ENCODE measurements around the gene TCEA2.
A peak's percentile ranks its signal among the peaks of the same experiment; 100 is the strongest.
"Not testable (repeated sequence)": the region's sequence is repeated elsewhere in the genome, so short reads cannot be mapped to it uniquely, and the experiment has no call there.

TCEA2 gene

DNA sequence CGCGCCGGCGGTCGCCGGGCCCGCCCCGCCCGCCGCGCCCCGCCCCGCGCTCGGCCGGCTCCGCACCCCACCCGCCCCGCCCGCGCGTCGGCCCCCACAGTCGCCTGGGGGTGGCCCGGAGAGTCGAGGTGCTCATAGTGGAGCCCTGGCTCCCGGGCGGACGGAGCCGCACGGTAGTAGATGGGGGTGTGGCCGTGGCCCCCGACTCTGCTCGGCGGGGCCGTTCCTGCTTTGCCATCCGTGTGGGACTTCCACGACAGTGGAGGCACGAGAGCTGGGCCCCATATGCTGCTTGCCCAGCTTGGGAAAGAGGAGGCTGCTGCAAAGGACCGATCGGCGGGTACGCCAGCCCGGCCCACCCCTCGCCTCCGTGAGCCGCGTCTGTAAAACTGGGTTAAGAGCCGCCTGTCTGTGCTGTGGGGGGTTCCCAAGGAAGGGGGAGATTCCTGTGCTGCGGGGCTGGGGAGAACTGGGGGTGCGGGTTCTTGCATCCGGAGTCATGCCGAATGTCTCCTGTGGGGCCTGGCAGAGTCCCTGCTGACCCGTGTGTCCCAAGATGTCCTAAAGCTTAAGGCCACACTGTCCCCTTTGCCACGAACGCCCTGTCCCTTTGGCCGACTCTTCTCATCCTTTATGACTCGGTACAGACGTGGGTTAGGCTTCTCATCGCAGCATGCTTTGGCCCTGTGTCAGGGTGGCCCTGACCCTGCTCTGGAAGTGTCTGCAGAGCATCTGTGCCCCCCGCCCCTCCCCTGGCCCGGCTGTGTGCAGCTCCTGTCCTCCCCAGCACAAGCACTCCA lies 17.2 kb downstream of the TCEA2 start, which contains the start of gene OPRL1:
Gene OPRL1 (plus strand): TSS at position 70 of the 800 bp plus-strand sequence. CDS start 12,639 bp downstream, outside the sequence.
- DNase-seq, result no peak

DNA sequence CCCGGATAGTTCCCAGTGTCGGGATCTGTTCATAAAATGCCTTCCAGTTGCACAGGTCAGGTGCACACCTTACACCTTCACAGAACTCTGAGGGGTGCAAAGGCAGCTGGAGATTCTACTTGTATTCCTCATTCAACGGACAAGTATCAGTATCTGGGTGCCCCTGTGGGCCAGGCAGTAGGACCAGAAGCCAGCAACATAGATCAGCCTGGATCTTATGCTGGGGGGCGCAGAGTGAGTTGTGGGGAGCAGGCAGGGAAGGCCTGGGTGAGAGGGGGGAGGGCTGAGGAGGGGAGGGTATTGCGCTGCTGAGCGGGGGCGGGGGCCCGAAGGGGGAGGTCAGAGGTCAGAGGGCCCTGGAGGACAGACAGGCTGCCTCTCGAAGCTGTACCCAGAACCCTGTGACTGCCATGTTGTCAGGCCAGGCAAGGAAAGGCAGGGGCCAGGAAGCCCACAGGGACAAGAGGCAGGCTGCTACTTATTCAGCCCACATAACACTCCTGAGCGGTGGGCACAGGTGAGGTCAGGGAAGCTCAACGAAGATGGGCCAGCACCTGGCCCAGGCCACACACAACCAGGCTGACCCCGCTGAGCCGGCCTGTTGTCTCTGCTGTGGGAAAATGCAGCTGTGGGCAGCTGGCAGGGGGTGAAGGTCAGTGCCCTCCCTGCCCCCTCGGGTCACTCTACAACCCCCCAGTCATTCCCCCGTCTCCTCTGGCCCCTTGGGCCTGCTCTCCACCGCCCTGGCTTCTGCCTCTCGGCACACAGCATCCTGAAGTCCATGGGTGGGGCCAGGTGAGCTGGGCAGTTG lies 18.0 kb downstream of the TCEA2 start:
- DNase-seq, result no peak

DNA sequence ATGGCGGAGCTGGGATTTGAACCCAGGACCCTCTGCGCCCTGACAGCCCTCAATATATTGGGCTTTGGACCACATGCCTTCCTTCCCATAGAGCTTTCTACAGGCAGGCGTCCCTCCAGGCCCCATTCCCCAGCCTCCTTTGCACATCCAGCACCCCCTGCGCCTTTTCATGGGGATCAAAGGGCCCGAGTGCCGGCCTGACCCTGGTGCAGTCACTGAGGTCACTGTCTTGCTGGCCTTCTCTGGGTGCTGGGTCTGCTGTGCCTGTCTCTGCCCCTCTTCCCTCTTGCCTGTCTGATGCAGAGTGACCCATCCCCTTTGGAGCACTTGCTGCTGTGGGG lies 18.6 kb downstream of the TCEA2 start:
- no peak for DNase-seq

DNA sequence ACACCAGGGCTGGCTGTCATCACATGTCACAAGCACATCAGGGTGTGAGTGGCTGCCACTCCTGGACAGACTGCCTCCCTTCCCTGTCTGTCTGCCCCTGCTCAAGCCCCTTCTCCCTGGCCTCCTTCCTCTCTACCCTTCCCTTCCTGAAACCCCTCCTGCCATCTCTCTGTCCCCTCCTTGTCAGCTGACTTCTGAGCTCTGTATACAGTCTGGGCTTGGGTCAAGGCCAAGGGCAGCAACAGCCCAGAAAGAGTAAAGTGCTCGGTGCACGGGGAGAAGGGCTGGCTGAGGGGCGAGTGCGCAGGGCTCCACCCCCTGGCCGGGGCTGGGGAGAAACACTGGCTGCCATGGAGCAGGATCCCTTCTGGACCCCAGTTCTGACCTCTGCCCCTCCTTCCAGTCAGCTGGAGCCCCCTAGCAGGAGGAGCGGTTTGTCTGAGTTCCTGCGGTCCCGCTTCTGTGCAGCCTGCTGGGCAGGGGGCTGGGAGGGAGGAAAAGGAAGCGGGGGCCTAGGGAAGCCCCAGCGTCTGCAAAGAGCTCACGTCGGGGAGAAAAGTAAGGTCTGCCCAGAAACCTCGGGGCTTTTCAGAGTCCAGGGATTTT lies 19.2 kb downstream of the TCEA2 start:
- DNase-seq, result no peak

DNA sequence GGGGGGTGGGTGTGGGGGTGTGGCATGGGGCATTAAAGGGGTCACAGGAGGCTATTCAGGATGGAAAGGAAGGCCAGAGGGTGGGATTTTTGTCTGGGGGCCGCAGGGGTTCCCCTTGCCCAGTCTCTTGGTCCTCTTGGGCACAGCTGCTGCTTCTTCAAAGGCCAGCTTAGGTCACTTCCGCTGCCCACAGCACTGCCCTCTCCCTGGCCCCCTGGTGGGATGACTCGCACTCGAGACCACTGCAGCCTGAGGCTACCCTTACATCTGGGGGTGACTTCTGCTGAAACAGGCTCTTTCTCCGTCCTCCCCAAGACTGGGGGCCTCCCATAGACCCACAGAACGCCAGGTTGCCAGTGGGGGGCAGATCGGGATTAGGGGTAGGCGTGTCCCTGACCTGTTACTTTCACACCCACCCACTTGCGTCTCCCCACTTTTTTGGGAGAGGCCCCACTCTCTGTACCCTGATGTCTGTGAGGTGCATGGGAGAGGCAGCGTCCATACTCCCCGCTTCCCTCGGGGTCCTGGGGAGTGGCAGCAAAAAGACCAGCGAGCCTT lies 19.9 kb downstream of the TCEA2 start:
- DNase-seq, result peak; percentile 36

DNA sequence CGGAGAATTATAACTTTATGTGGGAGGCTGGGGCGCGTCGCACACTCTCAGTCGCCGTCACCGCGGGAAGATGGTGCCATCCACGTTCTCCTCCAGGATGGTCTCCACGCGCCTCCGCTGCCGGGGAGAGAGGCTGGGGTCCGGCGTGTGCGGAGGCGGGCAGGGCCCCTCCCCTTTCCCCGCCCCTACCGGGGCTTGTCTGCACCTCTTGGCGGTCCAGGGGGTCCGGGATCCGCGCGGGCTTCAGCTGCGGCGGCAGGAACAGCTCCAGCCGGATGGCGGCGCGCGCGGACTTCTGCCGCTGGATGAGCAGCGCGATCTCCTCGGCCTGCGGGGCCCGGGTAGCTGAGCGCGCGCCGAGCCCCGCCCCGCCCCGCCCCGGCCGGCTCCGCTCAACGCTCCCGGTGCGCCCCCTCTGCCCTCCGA lies 20.4 kb downstream of the TCEA2 start:
- peak; percentile 77 for DNase-seq

DNA sequence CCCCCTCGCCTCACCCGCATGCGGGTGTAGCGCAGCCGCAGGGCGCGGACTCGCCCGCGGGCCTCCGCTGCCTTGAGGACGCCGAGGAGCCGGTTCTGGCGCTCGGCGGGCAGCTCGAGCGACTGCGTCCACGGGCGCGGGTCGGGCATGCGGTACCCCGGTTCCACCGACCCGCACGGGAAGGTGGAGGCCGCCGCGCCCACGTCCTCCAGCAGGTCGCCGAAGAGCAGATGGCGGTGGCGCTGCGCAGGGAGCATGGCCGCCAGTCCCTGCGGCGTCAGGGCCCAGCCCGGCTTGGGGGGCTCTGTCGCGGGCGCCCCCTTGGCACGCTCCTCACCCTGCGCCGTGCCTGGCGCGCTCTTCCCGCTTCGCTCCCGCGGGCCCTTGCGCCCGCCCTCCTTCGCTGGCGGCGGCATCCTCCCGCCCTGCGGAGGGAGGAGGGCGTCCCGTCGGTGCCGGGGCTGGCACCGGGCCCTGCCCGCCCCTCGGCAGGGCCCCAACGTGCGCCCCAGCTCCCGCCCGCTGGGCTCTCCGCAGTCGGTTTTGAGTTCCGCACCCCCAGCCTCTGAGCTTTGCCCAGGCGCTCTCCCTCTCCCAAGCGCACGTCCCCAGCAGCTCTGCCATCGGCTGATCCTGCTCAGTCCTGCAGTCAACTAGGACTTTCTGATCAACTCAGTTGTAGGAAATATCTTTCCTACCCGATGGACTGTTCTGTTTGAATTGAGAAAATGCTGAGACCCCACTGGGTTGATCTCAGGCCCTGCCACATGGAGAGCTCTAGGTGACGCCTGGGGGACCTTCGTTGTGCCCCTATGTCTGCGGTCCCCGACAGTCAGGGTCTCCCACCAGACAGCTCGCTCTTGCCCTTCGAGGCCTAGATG lies 21.0 kb downstream of the TCEA2 start, which contains the start of gene LKAAEAR1:
Gene LKAAEAR1 (minus strand): TSS at position 595 of the 881 bp plus-strand sequence. CDS start 179 bp downstream, at position 416.
- no peak for DNase-seq

DNA sequence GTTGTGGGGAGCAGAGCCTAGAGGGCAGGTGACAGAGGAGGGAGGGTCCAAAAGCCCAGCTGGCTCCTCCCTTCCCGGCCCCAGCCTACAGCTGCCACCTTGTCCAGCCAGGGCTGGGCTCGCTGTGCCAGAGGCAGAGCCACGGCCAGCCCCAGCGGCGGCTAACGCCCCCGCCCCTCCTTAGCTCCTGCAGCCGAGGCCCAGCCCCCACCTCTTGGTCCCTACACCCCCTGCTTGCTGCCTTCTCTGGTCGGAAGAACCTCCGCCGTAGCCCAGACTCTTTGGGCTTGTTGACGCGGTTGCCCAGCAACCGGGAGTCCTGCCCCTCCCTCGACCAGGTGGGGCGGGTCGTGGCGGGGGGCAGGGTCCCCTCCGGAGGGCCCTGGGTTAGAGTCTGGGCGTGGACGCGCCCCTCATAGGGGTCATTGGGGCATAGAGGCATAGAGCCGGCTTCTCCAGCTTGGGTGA lies 21.7 kb downstream of the TCEA2 start:
- DNase-seq, result no peak

DNA sequence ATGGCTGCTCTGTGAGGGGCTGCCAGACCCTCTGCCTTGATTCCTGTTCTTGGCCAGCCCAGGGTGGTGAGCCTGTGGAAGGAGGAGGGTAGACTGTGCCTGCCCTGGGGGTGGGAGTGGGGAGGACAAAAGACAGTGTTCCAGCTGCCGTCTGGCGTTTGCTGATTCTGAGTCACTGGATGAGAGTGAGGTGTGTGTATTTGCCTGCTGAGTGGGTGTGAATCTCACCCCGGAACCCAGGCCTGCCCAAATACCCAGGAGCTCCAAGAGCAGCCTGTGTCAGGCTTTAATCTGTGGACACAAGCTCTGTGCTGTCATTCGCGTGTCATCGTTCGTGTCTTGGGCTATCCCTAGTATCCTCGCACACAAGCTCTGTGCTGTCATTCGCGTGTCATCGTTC lies 23.8 kb downstream of the TCEA2 start:
- no peak for DNase-seq

DNA sequence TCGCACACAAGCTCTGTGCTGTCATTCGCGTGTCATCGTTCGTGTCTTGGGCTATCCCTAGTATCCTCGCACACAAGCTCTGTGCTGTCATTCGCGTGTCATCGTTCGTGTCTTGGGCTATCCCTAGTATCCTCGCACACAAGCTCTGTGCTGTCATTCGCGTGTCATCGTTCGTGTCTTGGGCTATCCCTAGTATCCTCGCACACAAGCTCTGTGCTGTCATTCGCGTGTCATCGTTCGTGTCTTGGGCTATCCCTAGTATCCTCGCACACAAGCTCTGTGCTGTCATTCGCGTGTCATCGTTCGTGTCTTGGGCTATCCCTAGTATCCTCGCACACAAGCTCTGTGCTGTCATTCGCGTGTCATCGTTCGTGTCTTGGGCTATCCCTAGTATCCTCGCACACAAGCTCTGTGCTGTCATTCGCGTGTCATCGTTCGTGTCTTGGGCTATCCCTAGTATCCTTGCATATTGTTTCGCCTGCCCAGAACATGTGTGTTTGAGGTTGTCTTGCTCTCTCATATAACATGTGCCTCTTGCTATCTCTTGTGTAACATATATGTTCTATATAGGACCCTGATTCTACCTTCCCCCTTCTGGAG lies 24.3 kb downstream of the TCEA2 start:
- not testable (repeated sequence) for DNase-seq

DNA sequence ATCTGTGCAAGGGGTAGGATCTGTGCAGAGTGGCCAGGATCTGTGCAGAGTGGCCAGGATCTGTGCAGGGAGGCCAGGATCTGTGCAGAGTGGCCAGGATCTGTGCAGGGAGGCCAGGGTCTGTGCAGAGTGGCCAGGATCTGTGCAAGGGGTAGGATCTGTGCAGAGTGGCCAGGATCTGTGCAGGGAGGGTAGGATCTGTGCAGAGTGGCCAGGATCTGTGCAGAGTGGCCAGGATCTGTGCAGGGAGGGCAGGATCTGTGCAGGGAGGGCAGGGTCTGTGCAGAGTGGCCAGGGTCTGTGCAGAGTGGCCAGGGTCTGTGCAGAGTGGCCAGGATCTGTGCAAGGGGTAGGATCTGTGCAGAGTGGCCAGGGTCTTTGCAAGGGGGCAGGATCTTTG lies 25.6 kb downstream of the TCEA2 start:
- not testable (repeated sequence) for DNase-seq

DNA sequence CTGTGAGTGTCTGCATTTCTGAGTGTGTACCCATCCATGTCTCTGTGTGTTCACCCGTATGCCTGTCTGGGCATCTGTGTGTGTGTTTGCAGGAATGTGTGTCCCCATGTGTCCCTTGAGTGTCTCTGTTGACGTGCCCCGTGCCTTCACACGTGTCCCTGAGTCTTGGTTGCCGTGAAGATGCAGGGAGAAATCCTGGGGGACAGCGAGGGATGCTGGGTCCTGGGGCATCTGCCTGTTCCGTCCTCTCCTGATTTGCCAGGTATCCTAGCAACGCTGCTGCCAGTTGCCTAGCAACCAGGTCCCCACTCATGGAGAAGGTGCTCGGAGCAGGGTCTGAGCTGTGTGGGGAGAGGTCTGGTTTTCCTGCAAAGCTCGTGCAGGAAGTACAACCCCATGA lies 27.2 kb downstream of the TCEA2 start:
- DNase-seq, result no peak

DNA sequence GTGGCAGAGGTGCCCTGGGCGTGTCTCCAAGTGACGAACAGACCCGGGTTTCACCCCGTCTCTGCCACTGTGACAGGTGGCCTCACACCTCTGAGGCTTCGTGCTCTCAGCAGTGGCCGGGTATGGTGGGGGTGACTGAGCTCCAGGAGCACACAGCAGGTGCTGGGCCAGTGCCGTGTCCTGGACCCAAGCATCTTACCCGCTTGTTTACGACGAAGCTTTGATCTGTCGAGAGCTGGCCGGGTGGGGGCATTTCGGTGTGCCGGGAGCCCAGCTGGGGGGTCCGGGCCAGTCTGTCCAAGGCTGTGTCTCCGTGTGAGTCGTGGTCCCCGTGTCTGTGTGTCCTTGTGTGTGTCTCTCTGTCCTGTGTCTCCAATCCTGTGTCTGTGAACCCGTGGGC lies 28.3 kb downstream of the TCEA2 start:
- DNase-seq, result no peak

DNA sequence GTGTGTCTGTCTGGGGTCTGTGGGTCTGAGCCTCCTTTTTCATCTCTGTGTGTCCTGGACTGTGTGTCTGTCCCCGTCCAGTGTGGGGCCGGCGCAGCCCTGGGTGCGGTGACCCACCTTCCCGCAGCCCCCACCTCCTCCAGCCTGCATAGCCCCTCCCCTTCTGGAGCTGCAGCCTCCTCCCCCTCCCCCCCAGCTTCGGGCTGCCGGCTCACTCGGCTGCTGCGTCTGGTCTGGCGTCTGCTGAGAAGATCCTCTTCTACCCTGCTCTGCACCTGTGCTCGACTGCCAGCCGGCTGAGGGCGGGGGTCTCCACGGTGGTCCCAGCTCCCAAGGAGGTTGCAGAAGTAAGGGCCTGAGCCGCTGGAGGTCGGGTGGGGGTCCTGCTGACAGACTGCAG lies 28.8 kb downstream of the TCEA2 start:
- no peak for DNase-seq

DNA sequence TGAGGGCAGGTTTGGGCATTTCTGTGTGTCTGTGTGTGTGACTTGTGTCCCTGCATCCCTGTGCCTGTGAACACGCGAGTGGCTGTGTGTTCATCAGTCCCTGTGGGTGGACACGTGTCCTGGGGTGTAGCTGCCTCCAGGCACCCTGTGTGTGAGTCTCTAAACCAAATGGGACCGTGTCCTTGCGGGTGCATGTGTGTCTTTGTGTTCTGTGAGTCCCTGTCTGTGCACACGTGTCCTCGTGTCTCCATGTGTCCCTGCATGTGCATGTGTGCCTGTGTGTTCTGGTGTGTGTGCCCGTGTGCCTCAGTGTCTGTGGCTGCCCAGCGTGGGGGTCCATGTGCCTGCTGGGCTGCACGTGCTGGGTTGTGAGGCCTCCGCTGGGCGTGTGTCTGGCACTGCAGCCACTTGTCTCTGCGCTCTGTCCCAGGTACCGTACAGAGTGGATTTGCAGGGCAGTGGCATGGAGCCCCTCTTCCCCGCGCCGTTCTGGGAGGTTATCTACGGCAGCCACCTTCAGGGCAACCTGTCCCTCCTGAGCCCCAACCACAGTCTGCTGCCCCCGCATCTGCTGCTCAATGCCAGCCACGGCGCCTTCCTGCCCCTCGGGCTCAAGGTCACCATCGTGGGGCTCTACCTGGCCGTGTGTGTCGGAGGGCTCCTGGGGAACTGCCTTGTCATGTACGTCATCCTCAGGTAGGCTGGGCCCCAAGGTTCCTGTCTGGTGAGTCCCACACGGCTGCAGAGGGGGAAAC lies 29.4 kb downstream of the TCEA2 start:
- no peak for DNase-seq

DNA sequence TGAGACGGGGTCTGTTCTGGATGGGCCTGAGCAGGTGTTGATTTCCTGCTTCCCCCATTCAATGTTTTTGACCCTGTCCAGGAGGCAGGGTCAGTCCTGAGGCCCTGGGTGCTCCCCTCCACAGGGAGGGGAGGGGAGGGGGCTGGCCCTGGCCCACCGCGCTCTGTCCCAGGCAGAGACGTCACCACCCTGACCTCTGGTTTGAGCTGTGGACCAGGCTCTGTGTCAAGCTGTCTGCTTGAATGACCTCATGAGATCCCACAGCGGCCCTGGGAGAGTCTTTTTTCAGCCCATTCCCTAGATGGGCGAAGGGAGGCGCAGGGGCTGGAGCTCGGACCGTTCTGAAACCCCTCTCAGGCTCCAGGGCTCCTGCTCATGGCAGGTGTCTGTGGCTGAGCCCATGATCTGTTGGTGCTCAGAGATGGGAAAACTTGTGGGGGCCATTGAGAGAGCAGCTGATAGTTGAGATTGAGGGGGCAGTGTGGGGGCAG lies 30.1 kb downstream of the TCEA2 start:
- no peak for DNase-seq

DNA sequence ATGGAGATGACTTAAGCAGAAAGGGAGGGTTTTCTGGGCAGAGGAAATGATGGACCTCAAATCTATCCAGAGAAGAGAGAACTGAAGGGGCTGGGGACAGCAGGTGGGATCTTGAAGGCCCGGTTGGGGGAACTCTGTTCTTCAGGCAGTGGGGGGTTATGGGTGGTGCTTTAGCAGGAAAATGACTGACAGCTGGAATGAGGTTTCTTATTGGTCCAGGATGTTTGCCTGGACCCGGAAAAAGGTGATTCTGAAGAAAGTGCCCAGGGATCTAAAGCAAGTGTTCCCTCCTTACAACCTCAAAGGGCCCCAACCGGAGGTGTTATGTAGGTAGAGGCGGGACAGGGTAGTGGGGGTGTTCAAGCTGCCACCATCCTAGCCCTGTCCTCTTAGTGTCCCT lies 32.5 kb downstream of the TCEA2 start:
- no peak for DNase-seq

DNA sequence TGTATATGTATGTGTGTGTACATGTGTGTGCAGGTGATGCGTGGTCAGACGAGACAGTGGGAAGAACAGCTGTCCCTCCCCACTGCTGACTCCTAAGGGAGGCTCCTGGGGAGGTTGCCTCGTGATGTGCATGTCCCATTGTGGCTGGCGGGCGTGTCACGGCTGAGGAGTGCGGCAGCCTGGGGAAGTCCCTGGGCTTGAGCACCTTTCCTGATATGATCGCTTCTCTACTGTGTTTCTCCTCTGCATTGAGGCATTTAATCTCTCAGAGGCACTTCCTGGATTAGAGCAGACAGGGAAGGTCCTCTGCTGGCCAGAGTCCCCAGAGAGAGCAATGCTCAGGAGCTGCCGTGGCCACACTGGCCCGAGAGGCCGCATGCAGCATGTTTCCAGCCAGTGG lies 32.9 kb downstream of the TCEA2 start:
- no peak for DNase-seq

DNA sequence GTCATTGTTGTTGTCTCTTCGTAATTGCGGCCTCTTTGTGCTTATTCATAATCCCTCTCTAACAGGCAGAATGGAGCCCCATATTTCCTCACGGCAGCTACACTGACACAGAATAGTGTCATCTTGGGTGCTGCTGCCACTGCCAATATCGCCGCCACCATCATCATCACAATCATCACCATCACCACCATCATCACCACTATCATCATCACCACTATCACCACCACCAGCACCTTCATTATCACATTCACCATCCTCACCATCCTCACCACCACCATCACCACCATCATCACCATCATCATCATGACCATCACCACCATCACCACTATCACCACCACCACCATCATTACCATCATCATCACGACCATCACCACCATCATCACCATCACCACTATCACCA lies 33.5 kb downstream of the TCEA2 start:
- DNase-seq, result no peak

DNA sequence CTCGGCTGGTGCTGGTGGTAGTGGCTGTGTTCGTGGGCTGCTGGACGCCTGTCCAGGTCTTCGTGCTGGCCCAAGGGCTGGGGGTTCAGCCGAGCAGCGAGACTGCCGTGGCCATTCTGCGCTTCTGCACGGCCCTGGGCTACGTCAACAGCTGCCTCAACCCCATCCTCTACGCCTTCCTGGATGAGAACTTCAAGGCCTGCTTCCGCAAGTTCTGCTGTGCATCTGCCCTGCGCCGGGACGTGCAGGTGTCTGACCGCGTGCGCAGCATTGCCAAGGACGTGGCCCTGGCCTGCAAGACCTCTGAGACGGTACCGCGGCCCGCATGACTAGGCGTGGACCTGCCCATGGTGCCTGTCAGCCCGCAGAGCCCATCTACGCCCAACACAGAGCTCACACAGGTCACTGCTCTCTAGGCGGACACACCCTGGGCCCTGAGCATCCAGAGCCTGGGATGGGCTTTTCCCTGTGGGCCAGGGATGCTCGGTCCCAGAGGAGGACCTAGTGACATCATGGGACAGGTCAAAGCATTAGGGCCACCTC lies 35.5 kb downstream of the TCEA2 start:
- no peak for DNase-seq
